ENCODE results near the gene ZNF423. TPM values are rescaled to one million over a fixed set of nuclear protein-coding genes. Genes with fewer than 3 reads are reported as not detected.

The ZNF423 gene
- polyA plus RNA-seq, 1 of the 3 experiments (the other 2 are of a cell fraction), result 1.2 TPM

DNA sequence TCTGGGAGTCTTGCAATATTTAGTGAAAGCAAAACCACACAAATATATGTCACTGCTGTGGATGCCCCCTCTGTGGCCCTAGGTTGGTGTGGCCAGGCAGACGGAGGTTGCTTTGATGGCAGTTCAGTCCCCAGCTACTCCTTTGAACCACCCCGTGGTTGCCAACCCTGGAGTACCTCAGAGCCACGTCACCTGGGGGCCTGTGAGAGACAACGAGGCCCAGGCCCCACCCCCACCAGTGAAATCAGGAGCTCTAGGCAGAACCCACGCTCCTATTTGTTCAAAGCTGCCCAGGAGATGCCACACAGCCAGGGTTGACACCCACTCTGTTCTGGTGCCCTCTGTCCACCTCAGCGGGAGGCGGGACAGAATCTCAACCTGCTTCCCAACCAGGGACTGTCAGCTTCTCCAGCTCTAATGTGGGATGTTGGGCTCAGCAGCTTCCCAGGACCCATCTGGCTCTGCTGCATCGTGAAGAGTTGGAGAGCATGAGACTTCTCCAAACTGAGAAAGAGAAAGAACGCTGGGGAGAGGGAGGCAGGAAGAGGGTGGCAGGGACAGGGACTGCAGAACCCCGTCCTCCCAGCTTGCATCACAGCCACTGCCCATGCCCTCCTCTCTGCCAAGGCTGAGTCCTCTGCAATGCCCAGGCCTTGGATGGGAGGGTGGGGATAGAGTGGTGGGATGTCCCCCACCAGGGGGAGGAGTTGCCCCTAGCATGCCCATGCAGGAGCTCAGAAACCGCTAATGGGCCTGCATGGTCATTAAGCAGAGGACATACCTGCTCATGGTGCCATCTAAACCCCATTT, 400.5 kb downstream of the ZNF423 start (continued):
- TF ChIP-seq USF2 (IDR thresholded peaks at IDR 0.05; ENCODE audit: borderline replicate concordance, low read depth, low read length), result no peak
- no peak for TF ChIP-seq TCF12 (IDR thresholded peaks at IDR 0.05)
- TF ChIP-seq USF1 (IDR thresholded peaks at IDR 0.05; ENCODE audit: borderline replicate concordance, low read depth), result no peak
- TF ChIP-seq RAD21 (IDR thresholded peaks at IDR 0.05; ENCODE audit: low read length), result no peak
- TF ChIP-seq MAX (IDR thresholded peaks at IDR 0.05; ENCODE audit: low read depth), result no peak

- H3K27me3 ChIP-seq (ENCODE audit: insufficient read depth), result no peaks in the 10 kb centered on the region
- DNase-seq, result no peak
These were observed 401.3 kb downstream of the ZNF423 start for GRCh38 chr16:49454426-49455180.

DNA sequence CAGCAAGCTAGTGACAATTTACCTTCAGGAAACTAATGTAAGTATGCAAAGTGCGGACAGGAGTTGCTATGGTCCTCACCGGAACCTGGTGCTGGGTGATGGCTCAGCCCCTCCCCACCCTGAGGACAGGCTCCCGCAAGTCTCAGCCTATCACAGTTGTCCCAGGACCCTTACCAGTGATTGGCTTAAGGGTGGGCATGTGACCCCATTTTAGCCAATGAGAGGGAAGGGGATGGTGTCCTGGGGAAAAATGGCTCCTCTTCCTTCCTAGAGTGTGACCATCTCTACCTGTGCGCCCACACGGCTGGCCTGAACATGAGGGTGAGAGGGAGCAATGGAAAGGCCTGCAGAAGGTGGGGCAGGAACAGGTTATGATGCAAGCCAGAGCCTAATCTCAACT, 401.9 kb downstream of the ZNF423 start:
- Histone ChIP-seq H3K9ac (no peak overlapping the region), H3K4me1 (ENCODE audit: control insufficient read depth in 1 of 2, insufficient read depth in 2 of 2, low read depth in 1 of 2, low read length in 1 of 2) (no peaks in the 10 kb centered on the region), H3K9me2 (no peaks in the 10 kb centered on the region), H3K9me3 (no peaks in the 10 kb centered on the region), H3K36me3 (replicated peaks in 1 of 2; ENCODE audit: control insufficient read depth in 1 of 2, insufficient read depth in 2 of 2, low read length in 1 of 2) (no peaks in the 10 kb centered on the region), H3K4me2 (no peak overlapping the region), H2AFZ (ENCODE audit: low read depth) (no peak overlapping the region), H3K4me3 (ENCODE audit: low read depth in 2 of 2, low read length in 1 of 2) (no peak overlapping the region), H3K79me2 (ENCODE audit: insufficient read depth) (no peaks in the 10 kb centered on the region), H3F3A (replicated peaks; ENCODE audit: insufficient read depth) (no peaks in the 10 kb centered on the region), H4K20me1 (ENCODE audit: insufficient read depth) (no peaks in the 10 kb centered on the region), H3K27ac (ENCODE audit: low read depth in 2 of 2, low read length in 1 of 2) (no peak overlapping the region), H3K27me3 (ENCODE audit: insufficient read depth) (no peaks in the 10 kb centered on the region)
- no peak for DNase-seq
- ChIA-PET CTCF (no interaction called here), POLR2A (no interaction called here)
- TF ChIP-seq FOSL2 (IDR thresholded peaks at IDR 0.05; ENCODE audit: borderline replicate concordance, low read depth), result no peak
- no peak for TF ChIP-seq EP300 (IDR thresholded peaks at IDR 0.05; ENCODE audit: borderline replicate concordance in 1 of 2, low read depth in 1 of 2, low read length in 1 of 2)
- TF ChIP-seq FOXM1 (IDR thresholded peaks at IDR 0.05; ENCODE audit: low read depth), result no peak
- no peak for TF ChIP-seq MXI1 (IDR thresholded peaks at IDR 0.05; ENCODE audit: low read depth, low read length)
- peak; percentile 57; the same call in 1 of the 2 replicates for TF ChIP-seq USF1 (IDR thresholded peaks at IDR 0.05; ENCODE audit: borderline replicate concordance, low read depth)
- WGBS (ENCODE audit: low lambda C conversion rate), result 64% methylated on average over 5 of the region's 5 CpGs

More at GRCh38 chr16:49454426-49455180, 401.3 kb downstream of the ZNF423 start:
- no peak overlapping the region for H2AFZ ChIP-seq (ENCODE audit: low read depth)
- H3F3A ChIP-seq (replicated peaks; ENCODE audit: insufficient read depth), result no peaks in the 10 kb centered on the region
- H3K79me2 ChIP-seq (ENCODE audit: insufficient read depth), result no peaks in the 10 kb centered on the region
- H3K4me1 ChIP-seq (ENCODE audit: control insufficient read depth in 1 of 2, insufficient read depth in 2 of 2, low read depth in 1 of 2, low read length in 1 of 2), result no peaks in the 10 kb centered on the region
- TF ChIP-seq MXI1 (IDR thresholded peaks at IDR 0.05; ENCODE audit: low read depth, low read length) (no peak), TAF1 (IDR thresholded peaks at IDR 0.05; ENCODE audit: borderline replicate concordance, low read depth, low read length) (no peak), NRF1 (IDR thresholded peaks at IDR 0.05; ENCODE audit: low read depth, low read length) (no peak), SMC3 (IDR thresholded peaks at IDR 0.05; ENCODE audit: low read depth, low read length) (no peak)
- no peaks in the 10 kb centered on the region for H3K36me3 ChIP-seq (replicated peaks in 1 of 2; ENCODE audit: control insufficient read depth in 1 of 2, insufficient read depth in 2 of 2, low read length in 1 of 2)
- H3K27ac ChIP-seq (ENCODE audit: low read depth in 2 of 2, low read length in 1 of 2), result no peak overlapping the region
- 49% methylated on average over 10 of the region's 12 CpGs for WGBS (ENCODE audit: low lambda C conversion rate)
- no peaks in the 10 kb centered on the region for H4K20me1 ChIP-seq (ENCODE audit: insufficient read depth)
- ChIA-PET CTCF (no interaction called here), POLR2A (no interaction called here)
- H3K4me3 ChIP-seq (ENCODE audit: low read depth in 2 of 2, low read length in 1 of 2), result no peak overlapping the region
- no peak overlapping the region for H3K4me2 ChIP-seq
- H3K9me3 ChIP-seq, result no peaks in the 10 kb centered on the region
- H3K9me2 ChIP-seq, result no peaks in the 10 kb centered on the region
- H3K9ac ChIP-seq, result no peak overlapping the region
